MCF 10A (cell line): ENCODE results near the gene DSTN. TPM values are rescaled to one million over a fixed set of nuclear protein-coding genes. Genes with fewer than 3 reads are reported as not detected.

ENCODE experiments used
- BruUV-seq: library from RNA; stranded (reverse); fragments of 400-500 nt; replicated peaks from 2 replicates; lab custom pipeline; 2021; lab: Mats Ljungman, UMichigan
- CTCF ChIA-PET: fragments of 300-600 bp; sonication (Branson Sonifier 250); formaldehyde crosslinking; extraction: SDS; loops from one replicate; lab custom pipeline; 2021; ENCODE audit warnings: antibody characterized with exemption, inconsistent platforms; lab: Yijun Ruan, JAX
- POLR2A ChIA-PET: fragments of 300-600, 350-650 bp; sonication (Branson Sonifier 250); formaldehyde crosslinking; extraction: SDS; loops from one replicate; lab custom pipeline; 2020; ENCODE audit warnings: antibody characterized with exemption, inconsistent platforms; lab: Yijun Ruan, JAX
- DNase-seq: peaks from one replicate; pipeline ENCODE4 v3.0.0-alpha.2; 2018; ENCODE audit not compliant: unreplicated experiment
- H3K27ac Mint-ChIP-seq: one replicate; pipeline ENCODE4 v1.8.0; 2022; ENCODE audit warnings: mild to moderate bottlenecking, low read depth, mixed read lengths; ENCODE audit not compliant: unreplicated experiment
- H3K27me3 Mint-ChIP-seq: one replicate; pipeline ENCODE4 v1.8.0; 2022; ENCODE audit warnings: mixed read lengths; ENCODE audit not compliant: insufficient read depth, unreplicated experiment
- H3K36me3 Mint-ChIP-seq: one replicate; pipeline ENCODE4 v1.8.0; 2022; ENCODE audit warnings: mild to moderate bottlenecking, moderate library complexity, mixed read lengths; ENCODE audit not compliant: insufficient read depth, unreplicated experiment
- H3K4me1 Mint-ChIP-seq: one replicate; pipeline ENCODE4 v1.8.0; 2022; ENCODE audit warnings: mixed read lengths; ENCODE audit not compliant: insufficient read depth, unreplicated experiment
- H3K4me3 Mint-ChIP-seq: one replicate; pipeline ENCODE4 v1.8.0; 2022; ENCODE audit warnings: mild to moderate bottlenecking, moderate library complexity, mixed read lengths; ENCODE audit not compliant: unreplicated experiment
- H3K9me3 Mint-ChIP-seq: one replicate; pipeline ENCODE4 v1.8.0; 2022; ENCODE audit warnings: mixed read lengths; ENCODE audit not compliant: unreplicated experiment
- intact Hi-C: fragments of 100-400 bp; cut with micrococcal nuclease; formaldehyde crosslinking; loops from 2 replicates; pipeline ENCODE4 v1.14.1; 2022
- total RNA-seq: library from RNA; stranded (reverse); gene quantifications from 2 replicates; pipeline ENCODE4 v1.2.3, GENCODE V29; 2022
- TF ChIP-seq, protein P1 (sequence below): fragments of 200-600 bp; IDR thresholded peaks from one replicate; pipeline ENCODE4 v1.8.0; 2022; ENCODE audit warnings: antibody characterized with exemption, mild to moderate bottlenecking; ENCODE audit not compliant: unreplicated experiment

DSTN gene
- total RNA-seq, 1 experiment from 2014 or later, result 280 TPM

DNA sequence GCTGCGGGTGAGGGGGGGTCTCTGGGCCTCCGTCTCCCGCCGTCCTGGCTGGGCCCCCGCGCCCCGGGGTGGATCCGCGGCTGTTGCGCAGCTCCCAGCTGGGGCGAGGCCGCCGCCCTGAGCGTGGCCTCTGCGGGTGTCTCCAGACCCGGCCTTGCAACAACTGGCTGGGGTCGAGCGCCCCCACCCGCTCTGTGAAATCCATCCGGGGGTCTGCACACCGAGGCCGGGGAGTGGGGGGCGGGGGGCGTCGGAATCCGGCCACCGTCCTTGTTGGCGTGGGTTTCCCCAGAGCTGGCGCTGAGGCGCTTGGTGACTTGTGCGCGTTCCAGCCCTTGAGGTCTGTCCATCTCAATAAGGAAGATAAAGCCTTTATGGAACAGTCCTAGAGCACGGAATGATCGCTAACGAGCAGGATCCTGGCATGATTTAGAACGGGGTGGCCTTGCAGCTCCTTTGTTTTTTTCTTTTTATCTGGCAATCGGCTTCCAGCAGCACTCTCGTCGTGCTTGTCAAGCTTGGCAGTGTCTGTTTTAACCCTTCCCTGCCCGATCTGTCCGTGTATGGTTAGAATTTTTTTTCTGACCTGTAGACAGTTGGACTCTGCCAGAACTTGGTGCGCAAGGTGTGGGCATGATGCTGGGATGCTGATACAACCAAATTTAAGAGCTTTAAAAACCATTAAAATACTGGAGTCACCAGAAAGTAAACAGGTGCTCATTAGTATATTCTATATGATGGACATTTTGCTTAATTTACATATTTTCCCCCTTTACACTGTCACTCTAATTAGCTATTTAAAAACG, 675 bp downstream of the DSTN start:
- CTCF ChIA-PET, result interaction anchor here (0.6 to 6.3 kb wide), 20 partner anchors 10 to 469 kb away, joined by 3 to 75 read pairs (median 4); partner anchors contain the start of genes BFSP1 and RRBP1
- peak overlapping the region; percentile 99 for H3K27ac Mint-ChIP-seq
- no TSS peak for BruUV-seq
- TF ChIP-seq, protein P1, sequence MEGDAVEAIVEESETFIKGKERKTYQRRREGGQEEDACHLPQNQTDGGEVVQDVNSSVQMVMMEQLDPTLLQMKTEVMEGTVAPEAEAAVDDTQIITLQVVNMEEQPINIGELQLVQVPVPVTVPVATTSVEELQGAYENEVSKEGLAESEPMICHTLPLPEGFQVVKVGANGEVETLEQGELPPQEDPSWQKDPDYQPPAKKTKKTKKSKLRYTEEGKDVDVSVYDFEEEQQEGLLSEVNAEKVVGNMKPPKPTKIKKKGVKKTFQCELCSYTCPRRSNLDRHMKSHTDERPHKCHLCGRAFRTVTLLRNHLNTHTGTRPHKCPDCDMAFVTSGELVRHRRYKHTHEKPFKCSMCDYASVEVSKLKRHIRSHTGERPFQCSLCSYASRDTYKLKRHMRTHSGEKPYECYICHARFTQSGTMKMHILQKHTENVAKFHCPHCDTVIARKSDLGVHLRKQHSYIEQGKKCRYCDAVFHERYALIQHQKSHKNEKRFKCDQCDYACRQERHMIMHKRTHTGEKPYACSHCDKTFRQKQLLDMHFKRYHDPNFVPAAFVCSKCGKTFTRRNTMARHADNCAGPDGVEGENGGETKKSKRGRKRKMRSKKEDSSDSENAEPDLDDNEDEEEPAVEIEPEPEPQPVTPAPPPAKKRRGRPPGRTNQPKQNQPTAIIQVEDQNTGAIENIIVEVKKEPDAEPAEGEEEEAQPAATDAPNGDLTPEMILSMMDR, result no peak
- H3K4me1 Mint-ChIP-seq, result peaks cover 30% of the 10 kb centered on the region
- peak; percentile 55 for DNase-seq
- H3K9me3 Mint-ChIP-seq, result no peaks in the 10 kb centered on the region
- peaks cover 24% of the 10 kb centered on the region for H3K36me3 Mint-ChIP-seq
- intact Hi-C loops, result loop anchor here (1.0 to 5.0 kb wide), 3 partner anchors 33 to 66 kb away; no protein-coding TSS in a partner anchor
- no peaks in the 10 kb centered on the region for H3K27me3 Mint-ChIP-seq
- peak overlapping the region; percentile 94 for H3K4me3 Mint-ChIP-seq
- POLR2A ChIA-PET, result interaction anchor here (0.6 to 8.7 kb wide), 38 partner anchors 10 to 996 kb away, joined by 3 to 348 read pairs (median 6); partner anchors contain the start of genes BFSP1, MGME1, RRBP1 and SNX5

DNA sequence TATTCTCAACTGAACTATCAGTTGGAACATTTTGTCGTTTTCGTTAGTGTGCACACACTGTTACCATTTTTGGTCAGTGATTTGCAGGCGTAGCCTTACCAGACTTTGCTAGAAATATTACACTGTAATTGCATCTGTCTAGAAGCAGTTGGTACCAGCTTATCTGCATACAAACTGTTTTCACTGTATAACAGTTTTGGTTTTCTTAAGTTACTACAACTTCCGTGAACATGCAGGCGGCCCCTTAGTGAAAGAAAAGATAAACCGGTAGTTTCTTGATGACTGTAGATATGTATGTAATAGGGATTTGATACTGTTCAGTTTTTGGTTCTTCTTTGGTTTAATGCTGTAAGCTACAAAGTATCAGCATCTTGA, 1.3 kb downstream of the DSTN start:
- TSS peak; percentile 28 for BruUV-seq
- H3K4me3 Mint-ChIP-seq, result peak overlapping the region; percentile 94
- H3K27ac Mint-ChIP-seq, result peak overlapping the region; percentile 99
- DNase-seq, result peak; percentile 12
- H3K9me3 Mint-ChIP-seq, result no peaks in the 10 kb centered on the region
- TF ChIP-seq, protein P1, result no peak
- peaks cover 29% of the 10 kb centered on the region for H3K36me3 Mint-ChIP-seq
- CTCF ChIA-PET, result interaction anchor here (0.6 to 6.3 kb wide), 21 partner anchors 10 to 895 kb away, joined by 3 to 75 read pairs (median 6); partner anchors contain the start of genes BFSP1 and RRBP1
- peaks cover 30% of the 10 kb centered on the region for H3K4me1 Mint-ChIP-seq
- POLR2A ChIA-PET, result interaction anchor here (0.7 to 8.7 kb wide), 27 partner anchors 11 to 996 kb away, joined by 3 to 348 read pairs (median 13); partner anchors contain the start of genes BFSP1, MGME1, RRBP1 and SNX5
- no peaks in the 10 kb centered on the region for H3K27me3 Mint-ChIP-seq
- intact Hi-C loops, result loop anchor here (2.0 to 5.0 kb wide), 2 partner anchors 41 to 66 kb away; no protein-coding TSS in a partner anchor

DNA sequence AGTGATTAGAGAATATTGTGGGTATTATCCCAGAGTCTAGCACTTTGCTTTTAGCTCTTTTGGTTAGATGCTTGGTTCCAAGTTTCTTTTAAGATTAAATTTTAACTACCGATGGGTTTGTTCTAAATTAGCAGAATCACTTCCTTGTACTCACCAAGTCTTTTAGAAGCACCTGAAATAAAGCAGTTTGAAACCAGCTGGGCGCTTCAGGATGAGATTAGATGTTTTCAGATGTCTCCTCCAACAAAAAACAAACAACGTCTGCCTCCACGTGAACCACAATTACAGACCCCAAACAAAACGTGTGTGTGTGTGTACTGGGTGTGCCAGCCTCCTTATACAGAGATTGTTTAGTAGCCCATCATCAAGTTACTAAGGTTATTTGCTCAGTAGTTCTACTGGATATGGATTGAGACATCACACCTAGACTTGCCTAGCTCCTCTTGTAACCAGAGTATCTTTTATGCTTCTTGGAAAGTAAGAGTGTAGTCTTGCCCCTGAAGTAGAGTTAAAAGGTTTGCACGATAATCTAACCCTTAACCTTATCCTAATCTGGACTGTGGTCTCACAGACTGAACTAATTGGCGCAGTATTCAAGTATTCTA, 2.3 kb downstream of the DSTN start:
- peaks cover 37% of the 10 kb centered on the region for H3K36me3 Mint-ChIP-seq
- H3K9me3 Mint-ChIP-seq, result no peaks in the 10 kb centered on the region
- peak overlapping the region; percentile 99 for H3K27ac Mint-ChIP-seq
- peak; percentile 14 for DNase-seq
- H3K27me3 Mint-ChIP-seq, result no peaks in the 10 kb centered on the region
- TF ChIP-seq, protein P1, result no peak
- CTCF ChIA-PET, result interaction anchor here (0.6 to 6.3 kb wide), 20 partner anchors 8 to 1141 kb away, joined by 3 to 75 read pairs (median 6); partner anchors contain the start of genes BFSP1 and RRBP1
- POLR2A ChIA-PET, result interaction anchor here (0.7 to 8.7 kb wide), 19 partner anchors 11 to 1016 kb away, joined by 3 to 348 read pairs (median 32); partner anchors contain the start of genes BFSP1, MGME1, RRBP1 and SNX5
- intact Hi-C loops, result loop anchor here (5.0 kb wide), 1 partner anchor 40 kb away; no protein-coding TSS in a partner anchor
- peak overlapping the region; percentile 94 for H3K4me3 Mint-ChIP-seq
- no TSS peak for BruUV-seq
- H3K4me1 Mint-ChIP-seq, result peaks cover 30% of the 10 kb centered on the region
